ENCODE data around the gene CHST12.

GRCh38 chr7:2452643-2453270, 49.3 kb downstream of the CHST12 start:
- TF ChIP-seq CTCF (IDR thresholded peaks at IDR 0.05): no peak
- TF ChIP-seq ZFX (IDR thresholded peaks at IDR 0.05; ENCODE audit: borderline replicate concordance): no peak

Measured in 22Rv1 (cell line).